Body of pancreas (tissue), 4 donors: ENCODE results near the gene MROH7.

Source experiments
- POLR2A ChIP-seq, 3 donors: fragments of 450-650 bp; IDR thresholded peaks; one replicate each; pipeline ENCODE4 v1.6.1; 2016; ENCODE audit warnings: antibody characterized with exemption in 3 of 3, mild to moderate bottlenecking in 2 of 3
- TF ChIP-seq, protein P1 (sequence below), 7 experiments: fragments of 450-650 bp in 4 of 7; fragments of 200-600 bp in 3 of 7; sonication (generic) in 3 of 7; IDR thresholded peaks; one replicate each; pipeline ENCODE4 v1.5.1; 2016 to 2019; ENCODE audit warnings: antibody characterized with exemption in 7 of 7

DNA sequence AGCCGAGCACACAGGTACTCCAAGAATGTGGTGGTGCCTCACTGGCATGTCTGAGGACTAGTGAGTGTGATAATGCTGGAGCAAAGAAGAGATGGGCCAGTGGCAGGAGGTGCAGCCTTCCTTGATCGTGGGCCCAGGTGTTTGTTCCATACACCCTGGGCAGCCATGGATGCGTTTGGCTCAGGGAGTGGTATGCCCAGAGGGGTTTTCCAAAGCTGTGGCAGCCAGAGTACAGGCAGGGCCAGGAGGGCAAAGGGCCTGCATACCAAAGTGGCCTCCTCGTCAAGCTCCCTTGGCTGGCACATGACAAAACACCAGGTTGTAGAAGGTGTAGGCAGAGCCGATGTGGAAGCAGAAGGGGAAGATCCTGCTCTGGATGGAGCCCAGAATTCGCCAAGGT, 103.7 kb downstream of the MROH7 start:
- TF ChIP-seq POLR2A (IDR thresholded peaks at IDR 0.05), result no peak
- TF ChIP-seq, protein P1, sequence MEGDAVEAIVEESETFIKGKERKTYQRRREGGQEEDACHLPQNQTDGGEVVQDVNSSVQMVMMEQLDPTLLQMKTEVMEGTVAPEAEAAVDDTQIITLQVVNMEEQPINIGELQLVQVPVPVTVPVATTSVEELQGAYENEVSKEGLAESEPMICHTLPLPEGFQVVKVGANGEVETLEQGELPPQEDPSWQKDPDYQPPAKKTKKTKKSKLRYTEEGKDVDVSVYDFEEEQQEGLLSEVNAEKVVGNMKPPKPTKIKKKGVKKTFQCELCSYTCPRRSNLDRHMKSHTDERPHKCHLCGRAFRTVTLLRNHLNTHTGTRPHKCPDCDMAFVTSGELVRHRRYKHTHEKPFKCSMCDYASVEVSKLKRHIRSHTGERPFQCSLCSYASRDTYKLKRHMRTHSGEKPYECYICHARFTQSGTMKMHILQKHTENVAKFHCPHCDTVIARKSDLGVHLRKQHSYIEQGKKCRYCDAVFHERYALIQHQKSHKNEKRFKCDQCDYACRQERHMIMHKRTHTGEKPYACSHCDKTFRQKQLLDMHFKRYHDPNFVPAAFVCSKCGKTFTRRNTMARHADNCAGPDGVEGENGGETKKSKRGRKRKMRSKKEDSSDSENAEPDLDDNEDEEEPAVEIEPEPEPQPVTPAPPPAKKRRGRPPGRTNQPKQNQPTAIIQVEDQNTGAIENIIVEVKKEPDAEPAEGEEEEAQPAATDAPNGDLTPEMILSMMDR (IDR thresholded peaks at IDR 0.05), result no peak
